NT2/D1 (cell line): ENCODE results near the gene ARSD.
"Not testable (repeated sequence)": the region's sequence is repeated elsewhere in the genome, so short reads cannot be mapped to it uniquely, and the experiment has no call there.

ENCODE experiments used
- DNase-seq: peaks from one replicate; pipeline ENCODE4 v3.0.0-alpha.2; 2011; ENCODE audit warnings: low read depth, low spot score
- H3K27me3 ChIP-seq: 2 replicates; pipeline ENCODE4 v1.6.0; 2011; ENCODE audit warnings: mild to moderate bottlenecking; ENCODE audit not compliant: insufficient read length, insufficient read depth
- H3K36me3 ChIP-seq: 2 replicates; pipeline ENCODE4 v1.6.1; 2011; ENCODE audit warnings: mild to moderate bottlenecking, low read length, mixed read lengths; ENCODE audit not compliant: insufficient read depth, insufficient read length
- H3K4me1 ChIP-seq: 2 replicates; pipeline ENCODE4 v1.5.1; 2011; ENCODE audit not compliant: insufficient read depth, insufficient read length
- H3K4me3 ChIP-seq: 2 replicates; pipeline ENCODE4 v1.5.1; 2011; ENCODE audit warnings: low read depth; ENCODE audit not compliant: insufficient read length
- H3K9ac ChIP-seq: 2 replicates; pipeline ENCODE4 v1.6.0; 2011; ENCODE audit warnings: low read depth; ENCODE audit not compliant: insufficient read length
- H3K9me3 ChIP-seq: 2 replicates; pipeline ENCODE4 v1.5.1; 2011; ENCODE audit warnings: mild to moderate bottlenecking, low read length; ENCODE audit not compliant: insufficient read depth
- SUZ12 ChIP-seq: IDR thresholded peaks from 2 replicates; pipeline ENCODE4 v1.6.1; 2011; ENCODE audit not compliant: insufficient read length, insufficient read depth; ENCODE audit errors: extremely low read depth
- YY1 ChIP-seq: IDR thresholded peaks from 2 replicates; pipeline ENCODE4 v1.6.1; 2011; ENCODE audit not compliant: insufficient read length, insufficient read depth
- ZNF274 ChIP-seq: IDR thresholded peaks from 2 replicates; pipeline ENCODE4 v1.6.1; 2011; ENCODE audit warnings: mild to moderate bottlenecking, low read depth, low read length

Gene ARSD

GRCh38 chrX:2910109-2910508 is 19.0 kb downstream of the ARSD start:
- peaks cover 7% of the 10 kb centered on the region for H3K4me1 ChIP-seq
- no peaks in the 10 kb centered on the region for H3K27me3 ChIP-seq
- TF ChIP-seq ZNF274 (no peak), SUZ12 (no peak), YY1 (no peak)
- H3K36me3 ChIP-seq = peaks cover 12% of the 10 kb centered on the region
- H3K4me3 ChIP-seq = no peak overlapping the region
- DNase-seq = no peak
- H3K9me3 ChIP-seq = no peaks in the 10 kb centered on the region
- H3K9ac ChIP-seq = no peak overlapping the region

- H3K4me1 ChIP-seq = peaks cover under 1% of the 10 kb centered on the region
- H3K36me3 ChIP-seq = peaks cover 12% of the 10 kb centered on the region
- H3K4me3 ChIP-seq = no peak overlapping the region
- peaks cover 4% of the 10 kb centered on the region; the same call in 1 of the 2 replicates for H3K9me3 ChIP-seq
- no peak for DNase-seq
- no peak for TF ChIP-seq YY1
- no peak for TF ChIP-seq SUZ12
- no peak for TF ChIP-seq ZNF274
- no peaks in the 10 kb centered on the region for H3K27me3 ChIP-seq
- no peak overlapping the region for H3K9ac ChIP-seq
Observed at GRCh38 chrX:2908125-2908685, 20.9 kb downstream of the ARSD start.

- no peaks in the 10 kb centered on the region for H3K4me1 ChIP-seq
- no peak for DNase-seq
- peaks cover 12% of the 10 kb centered on the region; the same call in 1 of the 2 replicates for H3K9me3 ChIP-seq
- peaks cover 12% of the 10 kb centered on the region for H3K36me3 ChIP-seq
- TF ChIP-seq ZNF274 = no peak
- H3K4me3 ChIP-seq = no peak overlapping the region
- no peak overlapping the region for H3K9ac ChIP-seq
- no peaks in the 10 kb centered on the region for H3K27me3 ChIP-seq
Observed at GRCh38 chrX:2907295-2907694, 21.8 kb downstream of the ARSD start.

- no peak for DNase-seq
Observed at GRCh38 chrX:2903366-2903765, 25.8 kb downstream of the ARSD start.

GRCh38 chrX:2902841-2903240 is 26.3 kb downstream of the ARSD start:
- Histone ChIP-seq H3K4me3 (no peak overlapping the region), H3K9me3 (peaks cover 12% of the 10 kb centered on the region; the same call in 1 of the 2 replicates), H3K36me3 (peaks cover 7% of the 10 kb centered on the region), H3K27me3 (no peaks in the 10 kb centered on the region), H3K9ac (no peak overlapping the region), H3K4me1 (no peaks in the 10 kb centered on the region)
- no peak for DNase-seq
- TF ChIP-seq YY1 (no peak), ZNF274 (no peak), SUZ12 (no peak)

More at GRCh38 chrX:2903366-2903765, 25.8 kb downstream of the ARSD start:
- H3K27me3 ChIP-seq = no peaks in the 10 kb centered on the region
- H3K4me3 ChIP-seq = no peak overlapping the region
- no peak overlapping the region for H3K9ac ChIP-seq
- peaks cover 12% of the 10 kb centered on the region; the same call in 1 of the 2 replicates for H3K9me3 ChIP-seq
- H3K4me1 ChIP-seq = no peaks in the 10 kb centered on the region
- TF ChIP-seq SUZ12 (no peak), ZNF274 (no peak), YY1 (no peak)
- H3K36me3 ChIP-seq = peaks cover 7% of the 10 kb centered on the region

GRCh38 chrX:2901367-2902036 is 27.6 kb downstream of the ARSD start:
- TF ChIP-seq SUZ12 (no peak), ZNF274 (no peak), YY1 (no peak)
- Histone ChIP-seq H3K9ac (no peak overlapping the region), H3K9me3 (peaks cover 12% of the 10 kb centered on the region; the same call in 1 of the 2 replicates), H3K36me3 (no peaks in the 10 kb centered on the region), H3K4me3 (no peak overlapping the region), H3K4me1 (no peaks in the 10 kb centered on the region), H3K27me3 (no peaks in the 10 kb centered on the region)
- no peak for DNase-seq

- Histone ChIP-seq H3K27me3 (no peaks in the 10 kb centered on the region), H3K4me3 (no peak overlapping the region), H3K9me3 (peaks cover 12% of the 10 kb centered on the region; the same call in 1 of the 2 replicates), H3K36me3 (no peaks in the 10 kb centered on the region), H3K4me1 (no peaks in the 10 kb centered on the region), H3K9ac (no peak overlapping the region)
- TF ChIP-seq ZNF274 (no peak), SUZ12 (no peak), YY1 (no peak)
- no peak for DNase-seq
Observed at GRCh38 chrX:2898846-2899512, 30.2 kb downstream of the ARSD start.

GRCh38 chrX:2897690-2898623 is 31.2 kb downstream of the ARSD start:
- H3K27me3 ChIP-seq, H3K4me1 ChIP-seq, H3K9me3 ChIP-seq, H3K4me3 ChIP-seq, H3K36me3 ChIP-seq: not testable (repeated sequence)
- DNase-seq = peak; percentile 68
- peak overlapping the region; percentile 42 for H3K9ac ChIP-seq
